Amniotic stem cell (primary cell): ENCODE measurements around the gene DMRT1.
A peak's percentile ranks its signal among the peaks of the same experiment; 100 is the strongest.
"Not testable (repeated sequence)": the region's sequence is repeated elsewhere in the genome, so short reads cannot be mapped to it uniquely, and the experiment has no call there.

Experiments used
- DNase-seq: peaks from one replicate; lab custom pipeline; 2025; lab: John Stamatoyannopoulos, UW

DMRT1 gene

DNA sequence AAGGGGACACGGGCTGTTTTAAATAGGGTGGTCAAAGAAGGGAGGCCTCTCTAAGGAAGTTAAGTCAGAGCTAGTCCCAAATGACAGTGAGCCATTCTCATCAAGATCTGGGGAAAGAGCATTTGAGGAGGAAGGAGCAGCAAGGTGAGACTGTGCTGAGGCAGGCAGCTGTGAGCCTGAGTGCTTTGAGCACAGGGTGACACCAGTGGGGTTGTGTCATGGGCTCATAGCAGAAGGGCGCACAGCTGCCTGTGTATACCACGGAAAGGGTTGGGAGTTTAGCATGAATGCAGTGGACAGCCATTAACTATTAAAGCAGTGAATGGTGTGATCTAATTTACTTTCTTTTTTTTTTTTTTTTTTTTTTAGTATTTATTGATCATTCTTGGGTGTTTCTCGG is 19.2 kb downstream of the DMRT1 start:
- no peak for DNase-seq

DNA sequence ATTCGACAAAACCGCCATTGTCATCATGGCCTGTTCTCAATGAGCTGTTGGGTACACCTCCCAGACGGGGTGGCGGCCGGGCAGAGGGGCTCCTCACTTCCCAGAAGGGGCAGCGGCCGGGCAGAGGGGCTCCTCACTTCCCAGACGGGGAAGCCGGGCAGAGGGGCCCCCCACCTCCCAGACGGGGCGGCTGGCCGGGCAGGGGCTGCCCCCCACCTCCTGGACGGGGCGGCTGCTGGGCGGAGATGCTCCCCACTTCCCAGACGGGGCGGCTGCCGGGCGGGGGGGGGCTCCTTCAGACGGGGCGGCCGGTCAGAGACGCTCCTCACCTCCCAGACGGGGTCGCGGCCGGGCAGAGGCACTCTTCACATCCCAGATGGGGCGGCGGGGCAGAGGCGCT is 20.0 kb downstream of the DMRT1 start:
- not testable (repeated sequence) for DNase-seq

DNA sequence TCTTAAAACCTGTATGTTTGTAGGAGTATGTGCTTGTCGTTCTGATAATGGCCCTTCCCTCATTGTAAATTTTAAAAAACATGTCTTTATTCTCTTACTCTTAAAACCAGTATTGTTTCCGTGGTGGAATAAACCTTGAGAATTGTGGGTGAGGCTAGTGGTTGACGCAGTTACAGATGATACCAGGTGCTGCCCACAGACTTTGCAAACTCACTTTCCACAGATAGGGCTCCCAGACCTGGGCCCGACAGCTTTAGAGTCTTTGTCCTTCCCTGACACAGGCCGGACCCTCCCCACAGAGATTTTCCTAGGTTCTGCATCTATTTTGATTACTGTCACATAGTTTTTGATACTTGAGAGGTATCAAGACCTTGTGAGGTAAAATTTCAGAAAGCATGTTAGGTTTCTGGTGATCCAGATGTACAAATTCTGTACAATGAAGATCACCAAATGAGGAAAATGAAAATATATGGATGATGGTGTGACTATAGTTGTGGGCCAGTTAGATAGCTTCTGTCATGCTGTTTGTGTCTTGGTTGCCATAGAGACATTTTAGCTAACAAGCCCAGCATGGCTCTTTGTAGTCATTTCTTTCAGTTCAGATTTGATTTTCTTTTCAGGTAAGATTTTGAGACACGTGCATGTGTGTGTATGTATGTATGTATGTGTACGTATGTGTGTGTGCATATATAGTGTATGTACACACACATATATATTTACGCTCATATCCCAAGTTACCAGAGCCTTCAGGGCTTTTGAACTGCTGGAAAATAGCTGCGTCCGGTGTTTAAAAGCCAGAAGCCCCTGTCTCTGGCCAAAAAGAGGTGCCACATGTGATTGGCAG is 33.8 kb downstream of the DMRT1 start:
- no peak for DNase-seq

DNA sequence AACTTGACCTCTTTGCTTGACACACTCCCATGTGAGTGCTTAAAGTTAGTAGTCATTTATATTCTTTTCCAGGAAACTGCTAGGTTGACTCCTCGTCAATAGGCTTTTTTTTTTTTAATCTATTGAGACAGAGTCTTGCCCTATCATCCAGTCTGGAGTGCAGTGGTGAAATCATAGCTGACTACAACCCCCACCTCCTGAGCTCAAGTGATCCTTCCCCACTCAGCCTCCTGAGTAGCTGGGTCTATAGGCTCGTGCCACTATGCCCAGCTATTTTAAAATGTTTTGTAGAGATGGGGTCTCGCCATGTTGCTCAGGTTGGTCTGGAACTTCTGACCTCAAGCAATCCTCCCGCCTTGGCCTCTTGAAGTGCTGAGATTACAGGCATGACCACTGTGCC is 34.9 kb downstream of the DMRT1 start:
- no peak for DNase-seq

DNA sequence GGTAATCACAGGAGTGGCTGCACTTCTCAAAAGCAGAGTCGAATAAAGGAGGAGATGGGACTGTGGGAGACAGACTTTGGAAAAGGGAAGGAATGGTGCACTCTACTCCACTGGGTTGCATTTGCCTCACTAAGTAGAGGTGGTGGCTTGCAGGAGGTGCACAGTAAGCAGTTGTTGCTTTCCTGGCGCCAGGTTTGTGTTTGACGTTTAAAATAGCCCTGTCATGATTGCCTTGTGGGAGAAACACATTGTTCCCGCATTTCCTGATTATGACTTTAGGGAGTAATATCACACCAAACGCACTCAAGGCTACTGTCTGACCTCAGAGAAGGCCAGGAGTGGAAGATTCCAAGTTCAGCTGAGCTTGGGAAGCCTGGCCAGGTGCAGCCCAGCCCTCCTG is 36.7 kb downstream of the DMRT1 start:
- no peak for DNase-seq

DNA sequence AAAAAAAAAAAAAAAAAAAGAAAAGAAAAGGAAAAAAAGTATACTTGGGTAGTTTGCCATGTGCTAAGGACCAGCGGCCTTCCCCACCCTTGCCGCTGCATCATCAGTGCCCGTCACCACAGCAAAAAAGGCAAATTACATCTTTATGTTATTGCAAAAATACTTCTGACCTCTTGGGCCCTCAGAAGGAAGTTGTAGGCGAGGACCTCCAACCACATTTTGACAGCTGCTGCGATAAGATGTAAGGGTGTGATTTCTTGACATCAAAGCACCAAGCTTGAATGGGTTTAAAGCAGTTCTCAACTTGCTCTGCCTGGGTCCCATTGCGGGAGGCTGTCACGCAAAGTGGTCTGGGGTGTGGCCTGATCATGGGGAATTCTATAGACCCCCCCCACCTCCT is 39.2 kb downstream of the DMRT1 start:
- DNase-seq: no peak

DNA sequence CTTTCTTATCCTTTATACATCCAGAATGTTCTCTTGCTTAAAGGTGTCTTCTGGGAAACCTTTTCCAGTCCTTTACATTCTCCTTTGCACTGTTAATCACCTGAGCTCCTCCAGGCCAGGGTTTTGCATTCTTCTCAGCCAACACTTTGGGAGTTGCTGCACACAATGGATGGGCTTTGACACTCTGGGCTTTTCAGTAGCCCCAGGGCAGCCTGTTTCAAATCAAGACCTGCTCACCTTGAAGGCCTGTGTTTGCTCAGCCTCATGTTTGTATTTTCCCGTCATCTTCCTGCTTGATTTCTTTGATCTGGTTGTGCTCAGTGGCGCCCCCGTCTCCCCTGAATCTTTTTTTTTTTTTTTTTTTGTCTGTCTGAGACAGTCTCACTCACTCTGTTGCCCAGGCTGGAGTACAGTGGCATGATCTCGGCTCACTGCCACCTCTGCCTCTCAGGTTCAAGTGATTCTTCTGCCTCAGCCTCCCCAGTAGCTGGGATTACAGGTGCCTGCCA is 41.0 kb downstream of the DMRT1 start:
- DNase-seq: no peak

DNA sequence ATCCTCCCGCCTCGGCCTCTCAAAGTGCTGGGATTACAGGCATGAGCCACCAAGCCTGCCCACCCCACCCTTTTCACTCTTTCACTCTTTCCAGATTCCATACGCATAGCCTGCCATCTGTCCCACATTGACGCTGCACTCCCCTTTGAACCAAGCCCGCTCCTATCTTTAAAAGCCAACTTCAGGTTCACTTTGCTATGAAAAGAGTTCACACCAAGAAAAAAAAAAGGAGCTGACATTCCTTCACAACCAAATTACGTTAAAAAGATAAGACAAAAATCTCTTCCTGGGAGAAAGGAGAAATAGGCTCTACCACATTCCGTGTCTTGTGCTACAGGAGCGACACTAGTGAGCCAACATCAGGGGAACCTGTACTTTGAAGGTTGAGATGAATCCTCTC is 41.5 kb downstream of the DMRT1 start:
- no peak for DNase-seq

DNA sequence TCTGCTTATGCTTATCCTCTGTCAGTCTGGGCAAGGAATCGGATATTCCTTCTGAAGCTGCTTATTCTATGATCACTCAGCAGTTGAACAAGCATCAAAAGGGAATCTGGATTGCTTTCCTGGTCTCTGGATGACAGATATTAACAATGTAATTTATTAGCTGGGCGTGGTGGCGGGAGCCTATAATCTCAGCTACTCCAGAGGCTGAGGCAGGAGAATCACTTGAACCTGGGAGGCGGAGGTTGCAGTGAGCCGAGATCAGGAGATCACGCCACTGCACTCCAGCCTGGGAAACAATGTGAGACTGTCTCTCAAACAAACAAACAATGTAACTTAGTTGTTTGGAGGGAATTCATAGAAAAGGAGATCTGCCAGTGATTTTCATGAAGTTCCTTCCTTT is 45.4 kb downstream of the DMRT1 start:
- no peak for DNase-seq

DNA sequence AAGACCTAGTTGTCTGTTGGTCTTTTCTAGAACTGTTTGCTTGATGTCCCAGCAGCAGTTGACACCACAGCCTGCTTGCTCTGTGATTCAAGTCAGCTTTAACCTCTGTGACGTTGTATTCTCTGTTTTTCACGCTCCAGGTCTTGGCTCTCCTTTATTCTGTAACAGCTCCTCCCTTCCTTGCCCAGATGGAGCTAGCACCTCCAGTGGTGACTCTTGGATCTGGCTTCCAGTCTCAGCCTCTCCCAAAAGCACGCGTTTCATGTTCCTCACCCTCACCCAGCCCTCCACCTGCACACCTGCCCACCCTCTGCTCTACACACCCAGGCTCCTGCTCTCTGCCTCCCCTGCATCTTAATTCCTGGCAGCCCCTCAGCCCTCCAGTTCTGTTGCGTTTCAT is 50.6 kb downstream of the DMRT1 start:
- no peak for DNase-seq

DNA sequence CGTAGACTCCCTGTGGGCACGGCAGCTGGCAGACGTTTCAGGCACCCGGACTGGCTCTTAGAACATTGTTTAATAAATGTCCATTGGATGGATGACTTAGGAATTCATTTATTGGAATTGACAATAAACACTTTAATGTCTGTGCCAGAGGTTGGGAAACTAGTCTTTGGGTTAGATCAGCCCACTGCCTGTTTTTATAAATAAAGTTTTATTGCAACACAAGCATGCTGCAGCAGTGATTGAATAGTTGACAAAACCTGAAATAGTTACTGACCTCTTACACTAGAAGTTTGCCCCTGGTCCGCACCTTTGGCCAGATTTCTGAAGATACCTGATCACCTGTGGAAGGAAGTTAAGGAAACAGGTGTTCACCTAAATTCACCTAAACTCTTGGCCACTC is 51.6 kb downstream of the DMRT1 start:
- no peak for DNase-seq

DNA sequence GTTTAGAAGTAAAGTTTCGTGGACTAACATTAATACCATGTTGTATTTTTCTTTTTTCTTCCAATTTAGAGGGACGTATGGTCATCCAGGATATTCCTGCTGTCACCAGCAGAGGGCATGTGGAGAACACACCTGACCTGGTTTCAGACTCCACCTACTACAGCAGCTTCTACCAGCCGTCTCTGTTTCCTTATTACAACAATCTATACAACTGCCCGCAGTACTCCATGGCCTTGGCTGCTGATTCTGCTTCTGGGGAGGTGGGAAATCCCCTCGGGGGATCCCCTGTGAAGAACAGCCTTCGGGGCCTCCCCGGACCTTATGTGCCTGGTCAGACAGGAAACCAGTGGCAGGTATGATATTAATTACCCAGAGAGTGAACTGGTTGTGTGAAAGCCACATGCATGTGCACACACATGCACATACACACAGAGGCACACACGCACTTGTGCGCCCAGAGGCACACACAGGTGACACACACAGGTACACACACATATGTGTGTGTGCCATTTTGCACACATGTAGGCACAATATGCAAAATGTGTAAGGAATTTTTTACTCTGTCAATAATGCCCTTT is 52.4 kb downstream of the DMRT1 start:
- peak; percentile 6 for DNase-seq

DNA sequence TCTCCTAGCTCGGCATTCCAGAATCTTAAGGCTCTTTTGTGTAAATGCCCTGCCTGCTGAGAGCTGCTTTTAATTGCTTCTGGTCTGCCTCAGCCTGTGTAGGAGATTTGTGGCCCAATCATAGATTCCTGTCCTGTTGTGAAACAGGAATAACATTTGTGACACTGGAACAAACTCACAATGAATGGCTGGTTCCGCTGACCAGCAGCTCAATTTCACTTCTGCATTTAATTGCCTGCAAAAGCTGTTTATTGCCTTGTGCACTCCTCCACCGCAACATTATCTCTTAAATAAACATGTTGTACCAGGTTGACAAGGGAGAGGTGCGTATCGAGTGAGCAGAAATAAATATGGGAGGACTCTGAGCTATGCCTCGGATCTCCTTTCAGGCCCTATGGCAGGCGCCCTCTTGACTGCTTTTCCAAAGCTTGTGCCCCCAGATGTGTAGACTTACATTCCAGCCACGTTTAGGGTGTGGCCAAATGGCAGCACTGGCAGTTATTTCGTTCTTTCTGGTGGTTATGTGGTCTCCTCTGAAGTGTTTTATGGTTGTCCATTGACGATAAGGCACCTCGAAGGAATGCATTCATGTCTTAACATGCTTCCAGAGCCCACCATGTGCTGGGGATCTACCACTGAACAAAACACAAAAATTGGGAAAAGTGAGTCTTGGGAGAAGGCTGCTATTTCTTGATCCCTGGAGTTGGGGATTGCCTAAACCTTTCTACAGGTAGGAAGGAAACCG is 58.1 kb downstream of the DMRT1 start:
- no peak for DNase-seq

DNA sequence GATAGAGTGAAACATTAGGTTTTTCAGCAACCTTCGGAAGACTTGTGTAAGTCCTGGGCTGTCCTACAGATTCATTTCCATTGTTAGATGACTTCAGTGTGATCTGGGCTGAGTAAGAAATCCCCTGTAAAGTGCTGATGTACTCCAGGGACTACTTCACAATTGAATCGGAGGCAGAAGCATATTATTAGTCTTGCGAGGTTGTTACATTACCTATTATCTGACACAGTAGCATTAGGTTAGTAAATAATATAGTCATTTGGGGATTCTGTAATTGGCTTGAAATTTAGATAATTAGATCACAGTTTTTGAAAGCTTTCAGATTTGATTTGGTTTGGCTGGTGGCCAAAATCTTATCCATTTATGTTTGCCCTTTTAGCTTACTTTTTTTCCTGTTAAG is 62.4 kb downstream of the DMRT1 start:
- no peak for DNase-seq

DNA sequence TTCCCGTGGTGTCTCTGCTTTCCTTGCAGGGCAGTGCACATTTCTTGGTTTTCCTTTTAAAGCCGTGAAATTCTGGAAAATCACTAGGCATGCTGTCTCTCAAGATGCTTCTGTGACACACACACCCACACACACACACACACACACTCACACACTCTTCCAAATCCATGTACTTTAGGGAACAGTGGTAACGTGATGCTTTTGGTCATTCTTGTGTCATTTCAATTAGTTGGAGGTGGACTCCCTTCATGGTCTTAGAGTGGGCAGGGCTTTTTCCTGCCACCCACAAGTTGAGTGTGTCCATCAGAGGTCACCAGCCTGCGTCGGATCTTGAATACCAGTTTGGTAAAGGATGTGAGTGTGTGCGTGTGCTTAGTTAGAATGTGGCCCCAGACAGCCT is 64.4 kb downstream of the DMRT1 start:
- DNase-seq: no peak

DNA sequence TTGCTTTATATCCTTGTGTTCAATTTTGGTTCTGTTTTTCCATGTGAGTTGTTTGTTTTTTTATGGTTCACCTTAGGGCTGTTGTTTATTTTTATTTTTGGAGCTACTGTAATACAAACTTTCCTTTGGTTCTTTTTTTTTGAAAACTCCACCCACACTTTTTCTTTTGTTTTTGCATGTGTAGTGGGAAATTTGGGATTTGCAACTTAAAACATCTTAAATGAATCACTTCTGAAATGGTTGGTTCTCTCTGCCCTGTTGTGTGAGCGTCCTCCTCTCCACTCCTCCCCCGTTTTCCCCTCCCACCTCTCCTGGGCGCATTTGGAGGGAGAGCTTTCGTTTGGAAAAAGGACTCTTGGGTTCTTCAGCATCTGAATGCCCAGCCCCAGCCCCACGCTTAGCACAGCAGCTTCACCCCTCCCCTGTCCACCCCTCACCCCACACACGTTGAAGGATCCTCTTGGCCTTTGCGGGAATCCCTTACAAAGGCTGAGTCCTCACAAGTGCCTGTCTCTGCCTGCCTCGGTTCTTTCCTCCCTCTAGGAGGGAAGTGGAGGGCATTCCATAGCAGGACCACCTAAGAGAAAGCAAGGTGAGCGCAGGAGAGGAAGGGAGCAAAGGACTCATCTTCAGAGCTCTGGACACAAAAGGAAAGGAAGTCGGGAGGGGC is 67.2 kb downstream of the DMRT1 start:
- DNase-seq: no peak

DNA sequence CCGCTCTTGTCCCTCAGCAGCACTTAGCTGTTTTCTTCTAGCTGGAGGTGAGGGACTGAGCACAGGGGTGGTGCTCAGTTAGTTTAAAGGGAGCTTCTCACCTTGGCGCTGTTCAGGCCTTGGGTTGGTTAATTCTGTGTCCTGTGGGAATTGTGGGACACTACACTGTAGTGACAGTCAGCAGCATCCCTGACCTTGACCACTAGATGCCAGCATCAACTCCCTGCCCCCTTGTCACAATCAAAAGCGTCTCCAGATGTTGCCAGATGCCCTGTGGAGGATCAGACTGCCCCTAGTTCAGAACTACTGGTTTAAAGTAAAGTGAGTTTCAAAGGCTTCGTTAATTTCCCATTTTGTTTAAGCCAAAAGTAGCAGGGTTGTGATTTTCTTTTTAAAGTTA is 69.5 kb downstream of the DMRT1 start:
- no peak for DNase-seq

DNA sequence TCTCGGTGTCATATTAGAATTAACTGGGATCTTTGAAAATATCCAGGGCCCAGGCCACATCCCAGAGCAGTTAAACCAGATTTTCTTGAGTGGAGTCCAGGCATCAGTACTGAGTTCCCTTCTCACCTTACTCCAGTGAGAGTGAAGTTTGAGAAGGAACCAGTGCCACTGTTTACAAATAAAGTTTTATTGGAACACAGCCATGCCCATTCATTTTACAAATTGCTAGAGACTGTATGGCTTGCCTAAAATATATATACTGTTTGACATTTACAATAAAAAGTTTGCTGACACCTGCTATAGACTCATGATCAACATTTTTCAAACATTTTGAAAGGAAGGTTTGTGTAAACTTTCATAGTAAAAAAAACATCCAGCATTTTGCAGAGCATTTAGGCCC is 71.3 kb downstream of the DMRT1 start:
- no peak for DNase-seq

DNA sequence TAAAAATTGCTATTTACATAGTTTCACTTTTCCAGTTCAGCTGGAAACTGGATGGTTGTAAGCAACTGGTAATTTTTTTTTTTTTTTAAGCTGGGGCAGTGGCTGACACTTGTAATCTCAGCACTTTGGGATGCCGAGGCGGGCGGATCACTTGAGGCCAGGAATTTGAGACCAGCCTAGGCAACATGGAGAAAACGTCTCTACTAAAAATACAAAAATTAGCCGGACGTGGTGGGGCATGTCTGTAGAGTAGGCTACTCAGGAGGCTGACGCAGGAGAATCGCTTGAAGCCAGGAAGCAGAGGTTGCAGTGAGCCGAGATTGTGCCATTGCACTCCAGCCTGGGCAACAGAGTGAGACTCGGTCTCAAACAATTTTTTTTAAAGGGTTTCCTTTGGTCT is 72.0 kb downstream of the DMRT1 start:
- not testable (repeated sequence) for DNase-seq

DNA sequence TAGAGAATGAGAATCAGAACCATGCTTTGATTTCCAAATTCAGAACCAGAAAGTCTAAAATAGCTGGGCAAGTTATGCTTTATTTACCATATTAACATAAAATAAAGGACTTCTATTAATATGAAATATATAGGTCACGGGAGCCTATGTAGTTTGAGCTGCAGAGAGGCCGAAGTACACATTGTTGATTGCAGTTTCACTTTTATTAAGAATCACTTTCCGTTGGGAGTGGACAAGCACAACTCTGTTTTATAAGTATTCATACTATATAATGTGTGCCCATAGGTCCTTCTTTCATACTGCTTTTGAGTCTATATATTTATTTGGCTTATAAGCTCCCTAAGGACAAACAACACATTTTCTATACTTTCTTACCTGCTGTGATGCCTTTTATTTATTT is 76.2 kb downstream of the DMRT1 start:
- DNase-seq: no peak

DNA sequence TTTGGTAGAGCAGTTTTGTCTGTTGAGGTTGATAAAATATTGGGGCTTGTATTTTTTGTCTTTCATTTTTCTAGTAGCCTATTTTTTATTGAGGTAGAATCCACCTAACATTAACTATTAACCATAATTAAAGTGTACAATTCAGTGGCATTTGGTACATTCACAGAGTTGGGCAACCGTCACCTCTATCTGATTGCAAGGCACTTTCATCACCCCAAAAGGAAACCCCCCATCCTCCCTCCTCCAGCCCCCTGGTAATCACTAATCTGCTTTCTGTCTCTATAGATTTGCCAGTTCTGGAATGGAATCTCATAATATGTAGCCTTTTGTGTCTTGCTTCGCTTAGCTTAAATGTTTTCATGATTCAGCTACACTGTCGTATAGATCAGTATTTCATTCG is 79.4 kb downstream of the DMRT1 start:
- no peak for DNase-seq

DNA sequence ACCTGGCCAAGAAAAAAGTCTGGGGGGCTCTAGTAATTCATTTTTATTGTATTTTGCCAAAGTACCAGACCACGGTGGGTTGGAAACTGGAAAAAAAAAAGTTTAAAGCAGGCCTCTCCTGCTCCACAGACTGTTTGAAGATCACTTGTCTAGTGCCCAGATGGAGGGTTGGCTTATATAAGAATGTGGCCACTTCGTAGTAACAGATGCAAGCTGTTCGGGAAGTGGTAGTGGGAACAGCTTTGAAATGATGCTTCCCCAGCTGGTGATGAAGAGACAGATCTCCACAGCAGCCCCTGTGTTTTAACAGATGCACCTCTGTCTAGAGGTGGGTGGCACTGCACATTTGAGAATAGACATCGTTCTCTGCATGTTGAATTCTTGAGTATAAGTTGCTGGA is 80.7 kb downstream of the DMRT1 start:
- DNase-seq: no peak

DNA sequence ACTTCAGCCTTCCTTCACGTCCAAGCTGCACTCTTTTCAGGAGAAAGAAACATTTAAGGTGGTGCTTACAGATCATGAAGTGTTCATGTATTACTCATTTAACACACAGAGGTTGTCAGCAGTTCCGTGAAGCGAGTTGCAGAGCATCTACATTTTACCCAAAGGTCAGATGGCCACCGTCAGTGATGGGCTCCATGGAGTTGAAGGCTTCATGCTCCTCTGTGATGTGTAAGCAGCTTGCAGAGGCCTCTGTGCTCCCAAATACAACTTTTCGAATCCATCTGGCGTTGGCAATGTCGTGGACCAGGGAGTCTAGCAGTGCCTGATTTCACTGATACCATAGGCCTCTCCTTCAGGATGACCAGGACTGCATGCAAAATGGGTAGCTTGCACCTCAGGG is 81.2 kb downstream of the DMRT1 start:
- no peak for DNase-seq
